SK-N-SH (cell line): ENCODE data around the gene COL25A1. TPM values are rescaled to one million over a fixed set of nuclear protein-coding genes. Genes with fewer than 3 reads are reported as not detected.

Experiments used
- CTCF ChIA-PET: fragments of 300-600, 350-600 bp; formaldehyde crosslinking; extraction: SDS; loops from one replicate; lab custom pipeline; 2021; lab: Yijun Ruan, JAX
- POLR2A ChIA-PET: fragments of 350-600 bp; sonication (Branson Sonifier 250); formaldehyde crosslinking; extraction: SDS; loops from one replicate; lab custom pipeline; 2020; ENCODE audit warnings: antibody characterized with exemption, inconsistent platforms; lab: Yijun Ruan, JAX
- DNase-seq: peaks from one replicate; pipeline ENCODE4 v3.0.0; 2012
- H2AFZ ChIP-seq: fragments of 200-600 bp; sonication (generic); 2 replicates; pipeline ENCODE4 v1.8.1; 2016; ENCODE audit warnings: antibody characterized with exemption, mild to moderate bottlenecking, low read depth
- H3F3A ChIP-seq: fragments of 200-600 bp; sonication (generic); replicated peaks from 2 replicates; pipeline ENCODE3; 2016; ENCODE audit warnings: antibody characterized with exemption, mild to moderate bottlenecking; ENCODE audit not compliant: insufficient read depth
- H3K27ac ChIP-seq, 2 experiments: fragments of 200-500 bp in 1 of 2; fragments of 200-600 bp in 1 of 2; sonication (Bioruptor generic) in 1 of 2; sonication (generic), shearing (Covaris generic) in 1 of 2; 2 replicates each; pipeline versions ENCODE4 v1.5.1 to v1.6.1; 2014 to 2016; ENCODE audit warnings: low read depth in 2 of 2, inconsistent platforms in 1 of 2, low read length in 1 of 2, mild to moderate bottlenecking in 1 of 2, mixed read lengths in 1 of 2
- H3K27me3 ChIP-seq: fragments of 200-600 bp; sonication (generic), shearing (Covaris generic); 2 replicates; pipeline ENCODE4 v1.6.1; 2016; ENCODE audit warnings: mixed run types; ENCODE audit not compliant: insufficient read depth
- H3K36me3 ChIP-seq, 2 experiments: fragments of 200-500 bp in 1 of 2; fragments of 200-600 bp in 1 of 2; sonication (Bioruptor generic) in 1 of 2; sonication (generic) in 1 of 2; replicated peaks in 1 of 2; 2 replicates each; pipeline versions ENCODE3 to v1.5.1; 2014 to 2016; ENCODE audit warnings: low read length in 1 of 2, mild to moderate bottlenecking in 1 of 2; ENCODE audit not compliant: insufficient read depth in 2 of 2, control insufficient read depth in 1 of 2
- H3K4me1 ChIP-seq, 2 experiments: fragments of 200-500 bp in 1 of 2; fragments of 200-600 bp in 1 of 2; sonication (Bioruptor generic) in 1 of 2; sonication (generic), shearing (Covaris generic) in 1 of 2; 2 replicates each; pipeline versions ENCODE4 v1.5.1 to v1.6.1; 2014 to 2016; ENCODE audit warnings: low read depth in 1 of 2, low read length in 1 of 2, mixed run types in 1 of 2; ENCODE audit not compliant: insufficient read depth in 2 of 2, control insufficient read depth in 1 of 2
- H3K4me2 ChIP-seq: fragments of 200-600 bp; sonication (generic), shearing (Covaris generic); 2 replicates; pipeline ENCODE4 v1.6.1; 2017; ENCODE audit warnings: mixed run types
- H3K4me3 ChIP-seq, 2 experiments: fragments of 200-500 bp in 1 of 2; fragments of 200-600 bp in 1 of 2; sonication (Bioruptor generic) in 1 of 2; sonication (generic), shearing (Covaris generic) in 1 of 2; 2 replicates each; pipeline versions ENCODE4 v1.5.1 to v1.8.1; 2014 to 2016; ENCODE audit warnings: low read depth in 2 of 2, inconsistent platforms in 1 of 2, low read length in 1 of 2, mild to moderate bottlenecking in 1 of 2, mixed read lengths in 1 of 2, moderate library complexity in 1 of 2
- H3K79me2 ChIP-seq: fragments of 200-600 bp; sonication (generic); 2 replicates; pipeline ENCODE4 v1.8.1; 2017; ENCODE audit warnings: mild to moderate bottlenecking; ENCODE audit not compliant: insufficient read depth
- H3K9ac ChIP-seq: fragments of 200-600 bp; sonication (generic); 2 replicates; pipeline ENCODE4 v1.6.1; 2017; ENCODE audit warnings: mixed run types
- H3K9me2 ChIP-seq: fragments of 200-600 bp; sonication (generic); 2 replicates; pipeline ENCODE4 v1.6.1; 2017; ENCODE audit warnings: mixed run types
- H3K9me3 ChIP-seq: fragments of 200-600 bp; sonication (generic); 2 replicates; pipeline ENCODE4 v1.6.1; 2017; ENCODE audit warnings: mixed run types, mild to moderate bottlenecking, moderate library complexity
- H4K20me1 ChIP-seq: fragments of 200-600 bp; sonication (generic); 2 replicates; pipeline ENCODE4 v1.6.1; 2017; ENCODE audit warnings: mild to moderate bottlenecking, mixed run types; ENCODE audit not compliant: insufficient read depth
- EP300 ChIP-seq, 2 experiments: IDR thresholded peaks; 2 replicates each; pipeline versions ENCODE4 v1.4.0 to v1.6.1; 2012; ENCODE audit warnings: borderline replicate concordance in 1 of 2, low read depth in 1 of 2, low read length in 1 of 2
- EZH2phosphoT487 ChIP-seq: fragments of 200-600 bp; sonication (generic); IDR thresholded peaks from 2 replicates; pipeline ENCODE4 v1.6.1; 2017; ENCODE audit warnings: low read depth, mixed run types, mild to moderate bottlenecking, antibody characterized with exemption, moderate library complexity, borderline replicate concordance
- FOSL2 ChIP-seq: IDR thresholded peaks from 2 replicates; pipeline ENCODE4 v1.4.0; 2012; ENCODE audit warnings: low read depth, mild to moderate bottlenecking, moderate library complexity, borderline replicate concordance
- FOXM1 ChIP-seq: IDR thresholded peaks from 2 replicates; pipeline ENCODE4 v1.4.0; 2012; ENCODE audit warnings: low read depth, mild to moderate bottlenecking
- GABPA ChIP-seq: IDR thresholded peaks from 2 replicates; pipeline ENCODE4 v1.4.0; 2012; ENCODE audit warnings: low read depth, mild to moderate bottlenecking
- GATA2 ChIP-seq: sonication (generic); formaldehyde crosslinking; IDR thresholded peaks from 2 replicates; pipeline ENCODE4 v1.5.0; 2020; ENCODE audit warnings: mild to moderate bottlenecking, missing genetic modification reagents
- MAX ChIP-seq: IDR thresholded peaks from 2 replicates; pipeline ENCODE4 v1.4.0; 2012; ENCODE audit warnings: low read depth
- MEF2A ChIP-seq: IDR thresholded peaks from 2 replicates; pipeline ENCODE4 v1.4.0; 2012; ENCODE audit warnings: low read depth, borderline replicate concordance
- PBX3 ChIP-seq: IDR thresholded peaks from 2 replicates; pipeline ENCODE4; 2012
- REST ChIP-seq: IDR thresholded peaks from 2 replicates; pipeline ENCODE4 v1.6.1; 2012; ENCODE audit warnings: mild to moderate bottlenecking, low read depth, low read length, moderate library complexity
- RXRA ChIP-seq: IDR thresholded peaks from 2 replicates; pipeline ENCODE4 v1.4.0; 2012; ENCODE audit warnings: low read depth, mild to moderate bottlenecking, borderline replicate concordance
- SMC3 ChIP-seq: IDR thresholded peaks from 2 replicates; pipeline ENCODE4 v1.6.1; 2012; ENCODE audit warnings: low read depth, low read length, improper control_type of control experiment
- TAF1 ChIP-seq: IDR thresholded peaks from 2 replicates; pipeline ENCODE4 v1.6.1; 2012; ENCODE audit warnings: low read depth, mild to moderate bottlenecking, low read length, moderate library complexity, borderline replicate concordance
- TEAD4 ChIP-seq: IDR thresholded peaks from 2 replicates; pipeline ENCODE4 v1.4.0; 2012; ENCODE audit warnings: mild to moderate bottlenecking, borderline replicate concordance; ENCODE audit not compliant: insufficient read depth
- USF1 ChIP-seq: IDR thresholded peaks from 2 replicates; pipeline ENCODE4 v1.4.0; 2012; ENCODE audit warnings: low read depth, borderline replicate concordance
- USF2 ChIP-seq: fragments of 150-350 bp; IDR thresholded peaks from 2 replicates; pipeline ENCODE4 v1.6.1; 2017; ENCODE audit warnings: antibody characterized with exemption, low read length, low read depth, borderline replicate concordance
- YY1 ChIP-seq: IDR thresholded peaks from 2 replicates; pipeline ENCODE4 v1.4.0; 2012; ENCODE audit warnings: low read depth, mild to moderate bottlenecking
- polyA plus RNA-seq, 3 experiments: library from polyadenylated mRNA; depleted of rRNA; stranded (reverse); fragments of >200 nt; gene quantifications; 2 replicates each; pipeline ENCODE4 v1.2.3, GENCODE V29; 2012

The COL25A1 gene
- polyA plus RNA-seq, 1 of the 3 experiments (the other 2 are of a cell fraction): not detected

- no peaks in the 10 kb centered on the region for H3K4me1 ChIP-seq
- H3K36me3 ChIP-seq: no peaks in the 10 kb centered on the region
- H3K4me3 ChIP-seq: no peak overlapping the region
- no peaks in the 10 kb centered on the region for H3K79me2 ChIP-seq
- no peaks in the 10 kb centered on the region for H3F3A ChIP-seq
- TF ChIP-seq MAX (no peak), USF2 (no peak), YY1 (no peak), EZH2phosphoT487 (no peak), TAF1 (no peak), REST (no peak), SMC3 (no peak), GABPA (no peak)
- TF ChIP-seq, all 33 proteins: peak for 0
- H3K27me3 ChIP-seq: no peaks in the 10 kb centered on the region
- CTCF ChIA-PET: no interaction called here
- no peak overlapping the region for H3K9ac ChIP-seq
- no peak overlapping the region for H3K27ac ChIP-seq
- POLR2A ChIA-PET: no interaction called here
- H2AFZ ChIP-seq: no peak overlapping the region
- H3K4me2 ChIP-seq: no peak overlapping the region
- H3K9me2 ChIP-seq: no peaks in the 10 kb centered on the region
- DNase-seq: no peak
- no peaks in the 10 kb centered on the region for H4K20me1 ChIP-seq
- no peaks in the 10 kb centered on the region for H3K9me3 ChIP-seq
Observed at GRCh38 chr4:109164011-109164410, 138.4 kb downstream of the COL25A1 start.

GRCh38 chr4:109163493-109163892 is 139.0 kb downstream of the COL25A1 start:
- no peak for DNase-seq
- no peaks in the 10 kb centered on the region for H3K27me3 ChIP-seq
- no peaks in the 10 kb centered on the region for H3K9me3 ChIP-seq
- H3K9ac ChIP-seq: no peak overlapping the region
- H3K36me3 ChIP-seq: no peaks in the 10 kb centered on the region
- no peak overlapping the region for H3K4me3 ChIP-seq
- H4K20me1 ChIP-seq: no peaks in the 10 kb centered on the region
- H3F3A ChIP-seq: no peaks in the 10 kb centered on the region
- POLR2A ChIA-PET: no interaction called here
- H3K4me2 ChIP-seq: no peak overlapping the region
- TF ChIP-seq MAX (no peak), FOXM1 (no peak), USF1 (no peak), GATA2 (no peak), FOSL2 (no peak), TEAD4 (no peak), PBX3 (no peak), RXRA (no peak), EP300 (IDR thresholded peaks at IDR 0.05; ENCODE audit: borderline replicate concordance in 1 of 2, low read depth in 1 of 2, low read length in 1 of 2) (no peak), MEF2A (no peak), TAF1 (no peak)
- no peaks in the 10 kb centered on the region for H3K9me2 ChIP-seq
- no peaks in the 10 kb centered on the region for H3K4me1 ChIP-seq
- CTCF ChIA-PET: no interaction called here
- no peaks in the 10 kb centered on the region for H3K79me2 ChIP-seq
- no peak overlapping the region for H3K27ac ChIP-seq
- no peak overlapping the region for H2AFZ ChIP-seq
